CMK (cell line): ENCODE results near the gene UGT1A4.

Source experiments
- DNase-seq: peaks from one replicate; pipeline ENCODE4 v3.0.0-alpha.2; 2010; ENCODE audit warnings: low read depth

UGT1A4 gene

DNA sequence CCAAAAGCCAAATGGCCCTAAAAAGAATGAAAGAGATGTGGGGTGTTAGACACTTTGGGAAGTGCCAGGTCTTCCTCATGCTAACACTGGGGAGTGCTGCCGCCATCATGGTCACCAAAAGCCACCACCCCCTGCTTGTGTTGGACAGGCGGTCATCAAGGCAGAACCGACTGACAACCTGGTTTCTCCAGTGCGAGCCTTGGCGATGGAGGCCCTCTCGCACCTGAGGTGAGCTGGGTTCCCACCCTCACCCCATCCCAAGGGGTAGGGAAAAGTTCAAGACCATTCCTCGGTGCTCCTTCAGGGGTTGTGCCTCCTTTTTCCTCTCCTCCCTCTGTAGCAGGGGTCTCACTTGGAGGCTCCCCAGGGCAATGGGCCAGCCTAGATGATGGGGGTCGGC is 93.2 kb downstream of the UGT1A4 start:
- DNase-seq: no peak

DNA sequence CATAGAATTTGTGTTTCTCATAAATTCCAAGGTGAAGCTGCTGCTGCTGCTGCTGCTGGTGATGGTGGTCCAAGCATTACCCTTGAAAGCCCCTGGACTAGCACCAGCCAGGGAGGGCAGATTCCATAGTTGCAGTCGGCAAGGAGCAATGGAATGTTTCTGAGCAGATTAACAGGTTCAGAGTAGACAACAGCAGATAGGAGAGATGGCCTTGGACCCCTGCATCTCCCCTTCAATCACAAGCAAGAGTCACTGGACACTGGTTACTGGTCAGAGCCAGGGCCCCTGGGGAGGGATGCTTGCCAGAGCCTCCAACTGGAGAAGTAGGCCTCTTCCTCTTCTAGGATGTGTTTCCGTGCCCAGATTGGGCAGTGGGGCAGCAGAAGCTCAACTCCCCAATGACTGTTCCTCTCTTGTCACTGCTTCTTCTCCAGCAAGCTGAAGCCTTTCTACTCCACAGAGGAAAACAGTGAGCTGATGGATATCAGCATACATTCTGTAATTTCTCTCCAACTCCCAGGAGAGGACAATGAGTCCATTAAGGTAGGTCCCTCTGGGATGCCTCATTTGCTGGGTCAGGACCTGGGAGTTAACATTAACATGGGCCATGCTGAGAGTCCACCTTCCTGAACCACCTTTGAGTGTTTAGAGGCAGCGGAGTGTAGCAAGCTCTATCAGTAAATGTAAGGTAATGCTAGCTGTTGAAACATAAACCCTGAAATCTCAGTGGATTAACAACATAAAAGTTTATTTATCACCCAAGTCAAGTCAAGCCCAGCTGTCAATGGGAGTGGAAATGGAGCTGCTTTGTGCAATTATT is 94.9 kb downstream of the UGT1A4 start:
- DNase-seq: no peak

DNA sequence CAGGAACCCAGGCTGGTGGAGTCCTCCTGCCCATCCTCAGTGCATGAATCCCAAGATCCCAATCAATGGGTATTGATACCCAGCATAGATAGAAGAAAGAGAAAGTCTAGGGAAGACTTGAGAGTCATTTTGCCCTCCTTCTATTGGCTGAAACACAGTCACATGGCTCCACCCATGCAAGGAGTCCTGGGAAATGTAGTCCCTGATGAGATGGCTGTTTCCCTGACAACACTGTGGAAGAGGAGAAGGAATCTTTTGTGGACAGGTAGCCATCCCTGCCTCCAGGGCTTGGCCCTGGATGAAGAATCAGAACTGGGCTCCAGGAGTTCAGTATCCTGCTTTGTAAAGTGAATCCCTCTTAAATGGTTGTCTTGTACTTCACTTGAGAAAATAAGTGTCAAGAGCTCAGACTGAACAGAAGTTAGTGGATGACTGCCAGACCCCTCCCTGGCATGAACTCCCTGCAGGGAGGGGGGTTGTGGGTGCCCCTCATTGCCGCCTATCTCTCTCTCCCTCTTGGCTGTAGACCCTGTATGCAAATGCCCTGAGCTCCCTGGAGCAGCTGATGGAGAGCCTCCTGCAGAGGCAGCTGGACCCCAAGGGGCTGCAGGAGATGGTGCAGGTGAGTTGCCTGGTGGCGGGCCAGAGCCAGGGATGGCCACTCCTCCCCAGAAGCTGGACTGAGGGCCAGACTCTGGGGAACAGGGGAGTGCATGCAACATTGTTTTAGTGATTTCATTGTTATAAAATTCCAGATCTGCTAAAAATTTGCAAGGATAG is 95.7 kb downstream of the UGT1A4 start:
- DNase-seq: no peak

GRCh38 chr2:233815861-233816260 is 97.3 kb downstream of the UGT1A4 start:
- no peak for DNase-seq

DNA sequence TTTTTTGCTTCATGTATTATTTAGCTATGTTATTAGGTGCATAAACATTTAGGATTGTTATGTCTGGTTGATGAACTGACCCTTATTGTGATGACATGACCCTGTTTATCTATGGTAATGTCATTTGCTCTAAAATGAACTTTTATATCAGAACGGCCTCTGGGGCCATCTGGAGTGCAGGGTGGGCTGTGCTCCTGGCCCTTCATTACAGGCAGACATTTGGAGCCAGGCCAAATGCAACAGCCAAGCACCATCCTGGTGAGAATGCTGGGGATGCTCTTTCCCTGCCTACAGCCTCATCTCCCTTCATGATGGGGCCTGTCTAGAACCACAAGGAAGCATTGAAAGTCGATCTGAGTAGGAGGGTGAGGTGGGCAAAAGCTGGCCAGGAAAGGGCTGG is 97.8 kb downstream of the UGT1A4 start:
- DNase-seq: no peak

DNA sequence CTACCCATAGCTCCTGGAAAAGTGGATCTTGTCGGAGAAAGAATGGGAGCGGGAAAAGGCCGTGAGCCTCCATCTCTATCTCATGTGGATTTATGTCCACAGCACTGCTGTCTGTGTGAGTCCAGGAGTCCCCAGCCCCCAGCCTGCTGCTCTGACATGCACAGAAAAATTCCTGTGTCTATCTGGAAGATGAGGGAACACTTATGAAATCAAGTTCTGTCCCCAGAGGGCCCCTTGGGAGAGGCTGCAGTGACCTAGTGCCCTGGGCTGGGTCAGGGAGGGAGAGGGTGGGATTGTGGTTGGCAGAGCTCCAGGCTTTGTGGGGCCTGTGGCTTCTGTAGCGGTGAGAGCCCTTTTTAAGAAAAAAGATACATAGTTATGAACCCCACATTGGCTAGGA is 98.2 kb downstream of the UGT1A4 start:
- DNase-seq: no peak

GRCh38 chr2:233817361-233817911 is 98.9 kb downstream of the UGT1A4 start:
- no peak for DNase-seq

- DNase-seq: no peak
These were observed 99.6 kb downstream of the UGT1A4 start for GRCh38 chr2:233817995-233818638.

DNA sequence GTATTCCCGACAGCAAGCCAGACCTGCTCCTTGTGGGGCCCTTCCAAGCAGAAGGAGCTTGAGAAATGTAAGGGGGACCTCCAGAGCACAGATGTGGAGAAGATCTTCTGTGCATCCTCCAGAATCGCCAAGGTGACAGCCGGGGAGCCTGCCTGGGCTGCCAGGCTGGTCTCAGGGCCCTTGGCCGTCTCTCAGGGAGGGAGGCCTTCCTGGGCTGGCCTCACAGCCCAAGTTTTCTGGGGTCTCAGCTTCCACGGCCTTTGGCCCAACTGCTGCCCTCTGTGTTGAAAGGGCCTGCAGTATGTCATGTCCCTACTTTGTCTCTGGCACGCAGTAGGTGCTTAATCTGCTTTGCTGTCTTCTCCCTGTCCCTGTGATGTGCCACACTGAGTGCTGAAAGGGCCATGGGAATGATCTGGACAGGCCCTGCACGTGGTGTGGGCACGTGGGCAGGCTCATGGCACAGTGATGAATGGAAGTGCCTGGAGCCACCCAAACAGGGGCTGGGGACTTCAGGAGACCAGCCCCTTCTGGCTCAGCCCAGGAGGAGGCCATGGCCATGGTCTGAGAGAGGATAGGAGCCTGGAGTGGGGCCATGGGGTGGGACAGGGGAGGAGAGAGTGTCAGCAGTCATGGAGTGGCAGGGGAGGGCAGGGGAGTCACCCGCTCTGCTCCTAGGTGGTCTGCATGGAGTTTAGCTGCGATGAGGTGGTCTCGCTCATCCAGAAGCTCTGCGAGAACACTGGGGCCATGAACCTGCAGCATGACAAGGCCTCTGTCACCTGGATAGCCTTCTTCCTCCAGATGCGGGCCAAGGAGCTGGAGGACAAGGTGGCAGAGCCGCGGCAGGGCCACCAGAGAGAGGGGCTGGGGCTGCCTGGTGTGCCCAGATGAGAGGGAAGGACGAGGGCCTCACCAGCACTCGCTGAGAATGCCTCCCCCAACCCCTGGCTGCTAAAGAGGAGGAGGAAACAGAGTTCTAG is 100.4 kb downstream of the UGT1A4 start:
- DNase-seq: no peak

- no peak for DNase-seq
These were observed 101.6 kb downstream of the UGT1A4 start for GRCh38 chr2:233819884-233820773.

- DNase-seq: no peak
These were observed 102.2 kb downstream of the UGT1A4 start for GRCh38 chr2:233820774-233821105.

- no peak for DNase-seq
These were observed 102.7 kb downstream of the UGT1A4 start for GRCh38 chr2:233821196-233821595.

- no peak for DNase-seq
These were observed 103.2 kb downstream of the UGT1A4 start for GRCh38 chr2:233821709-233822100.

- no peak for DNase-seq
These were observed 103.7 kb downstream of the UGT1A4 start for GRCh38 chr2:233822101-233822771.
